ENCODE measurements around the gene CHD9. TPM values are rescaled to one million over a fixed set of nuclear protein-coding genes. Genes with fewer than 3 reads are reported as not detected.

The CHD9 gene
- 66.2 and 73.8 TPM in 2 replicates for total RNA-seq

DNA sequence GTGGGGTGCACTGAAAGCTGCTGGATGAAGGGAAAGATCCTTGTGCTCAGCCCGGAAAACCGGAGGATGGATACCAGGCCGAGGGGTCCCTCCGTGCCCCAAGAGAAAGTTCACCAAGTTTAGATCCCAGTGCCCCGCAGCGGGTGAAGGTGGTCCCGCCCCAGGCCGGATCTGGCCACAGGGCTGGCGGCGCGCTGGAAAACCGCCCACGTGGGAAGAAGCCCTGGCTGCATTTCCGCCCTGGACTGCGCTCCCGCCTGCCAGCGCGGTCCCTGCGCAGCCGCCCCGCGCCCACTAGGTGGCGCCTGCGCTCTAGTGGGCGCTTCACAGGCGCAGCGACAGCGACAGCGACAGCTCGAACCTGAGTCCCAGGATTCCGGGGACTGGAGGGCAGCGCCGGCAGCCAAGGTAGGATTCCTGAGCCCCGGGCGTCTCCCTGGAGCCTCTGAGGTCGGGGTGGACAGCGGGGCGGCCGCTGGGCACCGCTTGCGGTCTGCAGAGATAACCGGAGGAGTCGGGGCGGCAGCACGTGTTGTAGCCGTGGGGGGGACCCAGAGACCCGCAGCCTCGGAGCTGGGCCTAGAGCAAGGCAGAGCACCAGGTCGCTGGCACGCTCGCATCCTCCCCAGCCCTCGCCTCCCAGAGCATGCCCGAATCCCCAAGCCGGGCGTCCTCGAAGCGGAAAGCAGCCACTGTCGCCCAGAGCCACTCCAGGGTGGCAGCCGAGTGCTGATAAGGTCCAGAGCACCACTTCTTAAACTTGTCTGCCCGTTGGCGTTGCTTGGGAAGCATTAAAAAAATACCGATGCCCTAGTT lies at the start of gene CHD9:
Gene CHD9, plus strand, starts transcription at position 322 of the 816 bp plus-strand sequence. CDS start 101,099 bp downstream, outside the sequence.

GRCh38 chr16:53052519-53053501 lies 2.0 kb upstream of the CHD9 start, which contains the start of gene CHD9NB:
Gene CHD9NB (minus strand): TSS chr16:53052897. CDS start chr16:53044158, 8,739 bp downstream.

Other genes starting within 250 kb of the CHD9 start
- 1.5 and 2.2 TPM in 2 replicates for gene CHD9NB, start 2.1 kb upstream of the CHD9 start, total RNA-seq